SU-DHL-6 (cell line): ENCODE measurements around the gene FUOM.
A peak's percentile ranks its signal among the peaks of the same experiment; 100 is the strongest.

Experiments used
- H2AFZ ChIP-seq: fragments of 200-600 bp; sonication (generic); 2 replicates; pipeline ENCODE4 v1.6.1; 2014; ENCODE audit warnings: low read depth, mild to moderate bottlenecking, moderate library complexity, mixed read lengths, antibody characterized with exemption, low read length; ENCODE audit not compliant: severe bottlenecking
- H3F3A ChIP-seq: fragments of 200-600 bp; shearing (Covaris generic); 2 replicates; pipeline ENCODE4 v1.6.0; 2016; ENCODE audit warnings: antibody characterized with exemption, mild to moderate bottlenecking; ENCODE audit not compliant: insufficient read depth
- H3K27ac ChIP-seq: fragments of 200-600 bp; sonication (generic); 2 replicates; pipeline ENCODE4 v1.5.1; 2016; ENCODE audit warnings: low read depth, mild to moderate bottlenecking, low read length, moderate library complexity, mixed read lengths
- H3K27me3 ChIP-seq: fragments of 200-600 bp; sonication (generic), shearing (Covaris generic); 2 replicates; pipeline ENCODE4 v1.6.0; 2014; ENCODE audit warnings: mild to moderate bottlenecking, low read length
- H3K36me3 ChIP-seq: fragments of 200-600 bp; sonication (generic); 2 replicates; pipeline ENCODE4 v1.6.1; 2014; ENCODE audit warnings: mild to moderate bottlenecking, low read length, mixed read lengths
- H3K4me2 ChIP-seq: fragments of 300-600, 200-600 bp; shearing (Covaris generic), sonication (generic); 2 replicates; pipeline ENCODE4 v1.6.0; 2014; ENCODE audit warnings: low read length, low read depth, mild to moderate bottlenecking; ENCODE audit not compliant: poor library complexity, severe bottlenecking
- H3K4me3 ChIP-seq: fragments of 200-600 bp; sonication (generic); 2 replicates; pipeline ENCODE4 v1.5.1; 2014; ENCODE audit warnings: antibody characterized with exemption, low read length, mild to moderate bottlenecking, mixed read lengths; ENCODE audit not compliant: insufficient read depth, poor library complexity, severe bottlenecking
- H3K79me2 ChIP-seq: fragments of 200-600 bp; sonication (generic); 2 replicates; pipeline ENCODE4 v1.6.1; 2014; ENCODE audit warnings: mild to moderate bottlenecking, low read length, moderate library complexity; ENCODE audit not compliant: insufficient read depth
- H3K9ac ChIP-seq: fragments of 200-600 bp; sonication (generic); 2 replicates; pipeline ENCODE4 v1.7.0; 2014; ENCODE audit warnings: mild to moderate bottlenecking, low read length
- H3K9me2 ChIP-seq: fragments of 200-600 bp; sonication (generic); replicated peaks from 2 replicates; pipeline ENCODE4 v1.6.1; 2014; ENCODE audit warnings: low read length; ENCODE audit not compliant: insufficient read depth
- H3K9me3 ChIP-seq: fragments of 200-600 bp; sonication (generic); 2 replicates; pipeline ENCODE4 v1.6.1; 2014; ENCODE audit warnings: low read length, mixed read lengths; ENCODE audit not compliant: insufficient read depth
- H4K20me1 ChIP-seq: fragments of 200-600 bp; sonication (generic); 2 replicates; pipeline ENCODE4 v1.6.1; 2014; ENCODE audit warnings: low read depth, mild to moderate bottlenecking, antibody characterized with exemption, low read length, moderate library complexity, mixed read lengths
- EZH2phosphoT487 ChIP-seq: fragments of 200-600 bp; sonication (generic), shearing (Covaris generic); conservative IDR thresholded peaks from 2 replicates; pipeline ENCODE4 v1.6.1; 2018; ENCODE audit warnings: mild to moderate bottlenecking, antibody characterized with exemption, low read length, moderate library complexity, mixed read lengths
- TF ChIP-seq, protein P1 (sequence below): fragments of 200-600 bp; sonication (generic); IDR thresholded peaks from one replicate; pipeline ENCODE4 v1.5.1; 2017; ENCODE audit warnings: antibody characterized with exemption, mild to moderate bottlenecking, low read length, moderate library complexity; ENCODE audit not compliant: insufficient read depth, poor library complexity, severe bottlenecking

The FUOM gene

DNA sequence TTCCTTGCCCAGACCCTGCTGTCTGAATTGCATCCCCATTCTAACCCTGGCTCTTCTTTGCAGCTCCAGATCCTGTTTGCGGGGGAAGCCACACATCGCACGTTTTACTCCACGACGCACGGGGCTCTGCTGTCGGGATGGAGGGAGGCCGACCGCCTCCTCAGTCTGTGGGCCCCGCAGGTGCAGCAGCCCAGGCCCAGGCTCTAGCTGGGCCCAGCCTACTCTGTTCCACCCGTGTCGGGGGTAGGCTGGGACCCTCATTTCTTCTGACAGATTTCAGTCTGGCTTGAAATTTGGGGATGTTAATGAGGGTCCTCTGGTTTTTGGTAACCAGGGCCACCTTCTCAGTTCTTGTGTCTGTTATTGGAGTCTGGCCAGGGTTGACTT lies 33.4 kb upstream of the FUOM start:
- TF ChIP-seq, protein P1, sequence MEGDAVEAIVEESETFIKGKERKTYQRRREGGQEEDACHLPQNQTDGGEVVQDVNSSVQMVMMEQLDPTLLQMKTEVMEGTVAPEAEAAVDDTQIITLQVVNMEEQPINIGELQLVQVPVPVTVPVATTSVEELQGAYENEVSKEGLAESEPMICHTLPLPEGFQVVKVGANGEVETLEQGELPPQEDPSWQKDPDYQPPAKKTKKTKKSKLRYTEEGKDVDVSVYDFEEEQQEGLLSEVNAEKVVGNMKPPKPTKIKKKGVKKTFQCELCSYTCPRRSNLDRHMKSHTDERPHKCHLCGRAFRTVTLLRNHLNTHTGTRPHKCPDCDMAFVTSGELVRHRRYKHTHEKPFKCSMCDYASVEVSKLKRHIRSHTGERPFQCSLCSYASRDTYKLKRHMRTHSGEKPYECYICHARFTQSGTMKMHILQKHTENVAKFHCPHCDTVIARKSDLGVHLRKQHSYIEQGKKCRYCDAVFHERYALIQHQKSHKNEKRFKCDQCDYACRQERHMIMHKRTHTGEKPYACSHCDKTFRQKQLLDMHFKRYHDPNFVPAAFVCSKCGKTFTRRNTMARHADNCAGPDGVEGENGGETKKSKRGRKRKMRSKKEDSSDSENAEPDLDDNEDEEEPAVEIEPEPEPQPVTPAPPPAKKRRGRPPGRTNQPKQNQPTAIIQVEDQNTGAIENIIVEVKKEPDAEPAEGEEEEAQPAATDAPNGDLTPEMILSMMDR: no peak
- no peak for TF ChIP-seq EZH2phosphoT487
- Histone ChIP-seq H3K9me2 (no peaks in the 10 kb centered on the region), H3K27ac (no peak overlapping the region), H3K79me2 (peaks cover 20% of the 10 kb centered on the region), H3K4me2 (no peak overlapping the region), H3K4me3 (no peak overlapping the region), H3K36me3 (no peaks in the 10 kb centered on the region), H3K9me3 (no peaks in the 10 kb centered on the region), H3K27me3 (no peaks in the 10 kb centered on the region), H2AFZ (no peak overlapping the region), H4K20me1 (no peaks in the 10 kb centered on the region), H3F3A (peaks cover 22% of the 10 kb centered on the region), H3K9ac (no peak overlapping the region)

DNA sequence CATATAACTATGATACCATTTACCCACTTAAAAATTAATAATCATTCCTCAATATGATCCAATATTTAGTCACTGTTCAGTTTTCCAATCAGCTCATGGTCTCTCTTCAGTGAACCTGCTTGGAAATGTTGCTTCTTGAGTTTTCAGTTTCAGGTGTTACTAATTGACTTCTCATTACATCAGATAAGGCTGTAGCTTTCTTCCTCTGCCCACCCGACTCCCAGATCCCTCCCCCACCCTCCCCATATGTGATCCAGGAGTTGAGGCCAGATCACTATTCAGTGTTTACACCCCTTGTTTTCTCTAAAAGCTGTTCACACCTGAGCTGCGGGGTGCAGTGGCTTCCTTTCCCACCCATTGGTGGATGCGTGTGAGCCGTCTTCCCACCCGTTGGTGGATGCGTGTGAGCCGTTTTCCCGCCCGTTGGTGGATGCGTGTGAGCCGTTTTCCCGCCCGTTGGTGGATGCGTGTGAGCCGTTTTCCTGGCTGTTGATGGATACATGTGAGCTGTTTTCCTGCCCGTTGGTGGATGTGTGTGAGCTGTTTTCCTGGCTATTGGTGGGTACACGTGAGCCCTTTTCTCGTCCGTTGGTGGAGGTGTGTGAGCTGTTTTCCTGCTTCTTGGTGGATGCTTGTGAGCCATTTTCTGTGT lies 32.9 kb upstream of the FUOM start:
- Histone ChIP-seq H3K9me2 (no peaks in the 10 kb centered on the region), H3K27ac (peak overlapping the region; percentile 93; the same call in 1 of the 2 replicates), H3K36me3 (no peaks in the 10 kb centered on the region), H3K9ac (no peak overlapping the region), H4K20me1 (no peaks in the 10 kb centered on the region), H3K4me3 (no peak overlapping the region), H3K9me3 (no peaks in the 10 kb centered on the region), H2AFZ (no peak overlapping the region), H3K4me2 (peak overlapping the region; percentile 92), H3F3A (peaks cover 22% of the 10 kb centered on the region), H3K79me2 (peaks cover 15% of the 10 kb centered on the region), H3K27me3 (no peaks in the 10 kb centered on the region)
- no peak for TF ChIP-seq EZH2phosphoT487
- TF ChIP-seq, protein P1: no peak

DNA sequence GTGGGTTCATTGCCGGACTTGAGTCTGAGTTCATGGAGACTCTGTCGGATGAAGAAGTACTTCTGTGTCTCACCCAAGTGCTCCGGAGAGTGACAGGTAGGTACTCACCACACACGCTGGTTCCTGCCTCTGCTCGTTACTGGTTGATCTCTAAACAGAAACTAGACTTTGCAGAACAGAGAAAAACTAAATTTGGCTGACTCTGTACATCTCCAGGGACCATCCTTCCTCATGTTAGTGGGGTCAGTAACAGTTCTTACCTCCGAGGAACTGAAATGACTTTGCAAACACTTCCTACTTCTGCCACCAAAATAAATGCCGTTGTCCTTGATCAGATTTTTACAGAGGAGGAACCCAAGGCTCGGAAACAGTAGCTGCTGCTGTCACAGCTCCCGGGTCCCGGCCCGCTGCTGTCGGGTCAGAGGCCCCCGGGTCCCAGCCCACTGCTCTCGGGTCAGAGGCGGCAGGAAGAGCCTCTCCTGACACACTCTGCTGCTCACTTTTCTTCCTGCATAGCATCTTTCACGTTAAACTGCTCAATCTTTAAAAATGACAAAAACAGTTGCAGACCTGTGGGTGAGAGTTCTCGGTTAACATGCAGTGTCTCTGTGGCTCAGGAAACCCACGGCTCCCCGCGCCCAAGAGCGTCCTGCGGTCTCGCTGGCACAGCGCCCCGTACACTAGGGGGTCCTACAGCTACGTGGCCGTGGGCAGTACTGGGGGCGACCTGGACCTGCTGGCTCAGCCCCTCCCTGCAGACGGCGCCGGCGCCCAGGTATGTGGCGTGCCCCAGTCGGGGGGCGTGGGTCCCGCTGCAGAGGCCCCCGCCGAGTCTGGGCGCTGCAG lies 31.4 kb upstream of the FUOM start:
- peaks cover 22% of the 10 kb centered on the region for H3F3A ChIP-seq
- H3K9ac ChIP-seq: peak overlapping the region; percentile 61
- H3K27me3 ChIP-seq: no peaks in the 10 kb centered on the region
- H3K9me3 ChIP-seq: no peaks in the 10 kb centered on the region
- H3K9me2 ChIP-seq: no peaks in the 10 kb centered on the region
- H3K36me3 ChIP-seq: no peaks in the 10 kb centered on the region
- peaks cover under 1% of the 10 kb centered on the region; the same call in 1 of the 2 replicates for H3K79me2 ChIP-seq
- peak overlapping the region; percentile 44 for H2AFZ ChIP-seq
- H3K4me3 ChIP-seq: peak overlapping the region; percentile 60
- H3K27ac ChIP-seq: peak overlapping the region; percentile 93
- TF ChIP-seq EZH2phosphoT487: no peak
- TF ChIP-seq, protein P1: no peak
- H3K4me2 ChIP-seq: peak overlapping the region; percentile 92
- no peaks in the 10 kb centered on the region for H4K20me1 ChIP-seq
